Hepatocyte (in vitro differentiated cells): Measurements from ENCODE around the gene CPE. TPM values are rescaled to one million over a fixed set of nuclear protein-coding genes. Genes with fewer than 3 reads are reported as not detected.

Experiments used
- DNase-seq: peaks from one replicate; pipeline ENCODE4 v3.0.0-alpha.2; 2016; ENCODE audit warnings: low spot score
- H2AFZ ChIP-seq: fragments of 200-600 bp; sonication (generic); 2 replicates; pipeline ENCODE4 v1.6.0; 2016; ENCODE audit warnings: antibody characterized with exemption, mild to moderate bottlenecking
- H3K27ac ChIP-seq: fragments of 200-600 bp; sonication (generic); 2 replicates; pipeline ENCODE4 v1.5.1; 2016; ENCODE audit warnings: mild to moderate bottlenecking
- H3K27me3 ChIP-seq: fragments of 200-600 bp; sonication (generic); 2 replicates; pipeline ENCODE4 v1.6.1; 2016
- H3K36me3 ChIP-seq: fragments of 200-600 bp; sonication (generic); replicated peaks from 2 replicates; pipeline ENCODE4 v1.5.1; 2016; ENCODE audit warnings: low read depth; ENCODE audit not compliant: insufficient read depth
- H3K4me1 ChIP-seq: fragments of 200-600 bp; sonication (generic); 2 replicates; pipeline ENCODE4 v1.5.1; 2016; ENCODE audit warnings: mild to moderate bottlenecking, moderate library complexity; ENCODE audit not compliant: insufficient read depth
- H3K4me2 ChIP-seq: fragments of 200-600 bp; sonication (generic); 2 replicates; pipeline ENCODE4 v1.6.0; 2016
- H3K4me3 ChIP-seq: fragments of 200-600 bp; sonication (generic); 2 replicates; pipeline ENCODE4 v1.5.1; 2016; ENCODE audit warnings: mild to moderate bottlenecking
- H3K79me2 ChIP-seq: fragments of 200-600 bp; sonication (generic); 2 replicates; pipeline ENCODE4 v1.6.0; 2017; ENCODE audit warnings: mild to moderate bottlenecking
- H3K9me2 ChIP-seq: fragments of 200-600 bp; sonication (generic); replicated peaks from 2 replicates; pipeline ENCODE4 v1.6.0; 2017; ENCODE audit warnings: mild to moderate bottlenecking; ENCODE audit not compliant: insufficient read depth
- H3K9me3 ChIP-seq: fragments of 200-600 bp; sonication (generic); 2 replicates; pipeline ENCODE4 v1.5.1; 2016; ENCODE audit warnings: low read depth, mild to moderate bottlenecking
- H4K20me1 ChIP-seq: fragments of 200-600 bp; sonication (generic); 2 replicates; pipeline ENCODE4 v1.6.0; 2016; ENCODE audit warnings: mild to moderate bottlenecking; ENCODE audit not compliant: insufficient read depth, poor library complexity, severe bottlenecking
- EZH2 ChIP-seq: fragments of 200-600 bp; sonication (generic); IDR thresholded peaks from 2 replicates; pipeline ENCODE4 v1.6.1; 2016; ENCODE audit warnings: antibody characterized with exemption, mild to moderate bottlenecking, borderline replicate concordance
- EZH2phosphoT487 ChIP-seq: fragments of 200-600 bp; sonication (generic); IDR thresholded peaks from one replicate; pipeline ENCODE4 v1.6.1; 2018; ENCODE audit warnings: antibody characterized with exemption, mild to moderate bottlenecking, low read depth, moderate library complexity; ENCODE audit not compliant: unreplicated experiment, severe bottlenecking
- WGBS: methylation state at CpG from one replicate; pipeline ENCODE4 v1.1.6; 2016; ENCODE audit warnings: low lambda C conversion rate; ENCODE audit errors: missing lambda C conversion rate; 5-methylcytosine and 5-hydroxymethylcytosine counted together
- polyA plus RNA-seq: library from polyadenylated mRNA; unstranded; fragments of >200 nt; fragmentation: Nextera tagmentation; extraction: Ambion mirVana; gene quantifications from 2 replicates; pipeline ENCODE4 v1.2.1, GENCODE V29; 2016
- total RNA-seq: library from RNA; depleted of rRNA; stranded (reverse); fragments of >200 nt; gene quantifications from 2 replicates; pipeline ENCODE4 v1.2.3, GENCODE V29; 2014
- TF ChIP-seq, protein P1 (sequence below): fragments of 200-600 bp; sonication (generic); IDR thresholded peaks from 2 replicates; pipeline ENCODE4 v1.5.1; 2016; ENCODE audit warnings: antibody characterized with exemption, mild to moderate bottlenecking; ENCODE audit not compliant: poor library complexity

CPE gene
- total and polyA plus RNA-seq, 2 experiments from 2014 or later: 66.4 to 106 TPM

DNA sequence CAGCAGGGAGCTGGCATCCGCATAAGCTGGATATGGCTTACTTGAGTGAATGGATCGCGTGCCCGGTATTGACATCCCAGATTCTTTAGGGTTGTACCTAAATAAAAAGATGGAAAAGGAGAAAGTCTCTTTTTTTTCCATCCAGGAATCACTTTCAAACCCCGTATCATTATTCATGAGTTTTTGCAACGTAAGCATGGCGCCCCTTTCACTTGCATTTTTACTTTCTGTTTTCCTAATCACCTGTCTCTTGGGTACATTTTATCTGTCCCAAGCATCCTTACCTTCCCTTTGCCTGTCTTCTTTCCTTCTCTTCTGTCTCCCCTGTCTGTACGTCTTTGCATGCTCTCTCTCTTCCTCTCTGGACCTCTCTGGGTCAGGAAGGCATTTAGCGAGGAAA, 128.6 kb downstream of the CPE start:
- Histone ChIP-seq H3K79me2 (no peaks in the 10 kb centered on the region), H3K27me3 (no peaks in the 10 kb centered on the region), H3K4me3 (no peak overlapping the region), H3K4me1 (peaks cover 19% of the 10 kb centered on the region), H4K20me1 (no peaks in the 10 kb centered on the region), H3K9me3 (no peaks in the 10 kb centered on the region), H3K36me3 (no peaks in the 10 kb centered on the region), H2AFZ (no peak overlapping the region), H3K4me2 (peak overlapping the region; percentile 1), H3K9me2 (no peaks in the 10 kb centered on the region), H3K27ac (no peak overlapping the region)
- TF ChIP-seq, protein P1, sequence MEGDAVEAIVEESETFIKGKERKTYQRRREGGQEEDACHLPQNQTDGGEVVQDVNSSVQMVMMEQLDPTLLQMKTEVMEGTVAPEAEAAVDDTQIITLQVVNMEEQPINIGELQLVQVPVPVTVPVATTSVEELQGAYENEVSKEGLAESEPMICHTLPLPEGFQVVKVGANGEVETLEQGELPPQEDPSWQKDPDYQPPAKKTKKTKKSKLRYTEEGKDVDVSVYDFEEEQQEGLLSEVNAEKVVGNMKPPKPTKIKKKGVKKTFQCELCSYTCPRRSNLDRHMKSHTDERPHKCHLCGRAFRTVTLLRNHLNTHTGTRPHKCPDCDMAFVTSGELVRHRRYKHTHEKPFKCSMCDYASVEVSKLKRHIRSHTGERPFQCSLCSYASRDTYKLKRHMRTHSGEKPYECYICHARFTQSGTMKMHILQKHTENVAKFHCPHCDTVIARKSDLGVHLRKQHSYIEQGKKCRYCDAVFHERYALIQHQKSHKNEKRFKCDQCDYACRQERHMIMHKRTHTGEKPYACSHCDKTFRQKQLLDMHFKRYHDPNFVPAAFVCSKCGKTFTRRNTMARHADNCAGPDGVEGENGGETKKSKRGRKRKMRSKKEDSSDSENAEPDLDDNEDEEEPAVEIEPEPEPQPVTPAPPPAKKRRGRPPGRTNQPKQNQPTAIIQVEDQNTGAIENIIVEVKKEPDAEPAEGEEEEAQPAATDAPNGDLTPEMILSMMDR: no peak
- TF ChIP-seq EZH2: no peak
- no peak for TF ChIP-seq EZH2phosphoT487
- DNase-seq: no peak
- 91% methylated on average over 9 of the region's 9 CpGs for WGBS

DNA sequence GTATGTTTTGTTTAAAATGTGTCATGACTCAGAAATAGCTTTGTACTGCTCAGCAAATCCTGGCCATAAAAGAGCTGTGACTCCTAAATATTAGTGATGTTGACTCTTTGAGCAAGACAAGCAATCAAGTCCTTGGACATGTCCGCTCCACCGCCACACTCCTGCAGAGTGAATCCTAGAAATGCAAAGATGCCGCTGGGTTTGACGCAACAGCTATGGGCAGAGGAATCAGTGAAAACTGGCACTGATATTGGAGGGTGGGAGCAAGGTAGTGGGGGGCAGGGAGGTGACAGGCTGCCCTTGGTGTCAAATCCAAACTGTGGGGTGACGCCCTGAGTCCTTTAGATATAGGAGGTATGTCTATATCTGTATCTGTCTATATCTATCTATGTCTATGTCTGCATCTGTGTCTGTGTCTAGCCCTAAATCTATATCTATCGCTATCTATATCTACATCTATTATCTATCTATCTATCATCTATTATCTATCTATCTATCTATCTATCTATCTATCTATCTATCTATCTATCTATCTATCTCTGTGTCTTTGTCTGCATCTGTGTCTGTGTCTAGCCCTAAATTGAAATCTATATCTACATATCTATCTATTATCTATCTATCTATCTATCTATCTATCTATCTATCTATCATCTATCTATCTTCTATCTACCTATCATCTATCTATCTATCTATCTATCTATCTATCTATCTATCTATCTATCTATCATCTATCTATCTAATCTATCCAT, 129.7 kb downstream of the CPE start:
- TF ChIP-seq, protein P1: no peak
- TF ChIP-seq EZH2 (no peak), EZH2phosphoT487 (no peak)
- H3K79me2 ChIP-seq: no peaks in the 10 kb centered on the region
- no peak overlapping the region for H3K4me3 ChIP-seq
- no peak overlapping the region for H3K4me2 ChIP-seq
- no peaks in the 10 kb centered on the region for H4K20me1 ChIP-seq
- peaks cover 23% of the 10 kb centered on the region for H3K4me1 ChIP-seq
- no peak overlapping the region for H3K27ac ChIP-seq
- DNase-seq: no peak
- no peak overlapping the region for H2AFZ ChIP-seq
- WGBS: 86% methylated on average over 6 of the region's 6 CpGs
- no peaks in the 10 kb centered on the region for H3K9me2 ChIP-seq
- H3K27me3 ChIP-seq: no peaks in the 10 kb centered on the region
- no peaks in the 10 kb centered on the region for H3K36me3 ChIP-seq
- H3K9me3 ChIP-seq: no peaks in the 10 kb centered on the region

DNA sequence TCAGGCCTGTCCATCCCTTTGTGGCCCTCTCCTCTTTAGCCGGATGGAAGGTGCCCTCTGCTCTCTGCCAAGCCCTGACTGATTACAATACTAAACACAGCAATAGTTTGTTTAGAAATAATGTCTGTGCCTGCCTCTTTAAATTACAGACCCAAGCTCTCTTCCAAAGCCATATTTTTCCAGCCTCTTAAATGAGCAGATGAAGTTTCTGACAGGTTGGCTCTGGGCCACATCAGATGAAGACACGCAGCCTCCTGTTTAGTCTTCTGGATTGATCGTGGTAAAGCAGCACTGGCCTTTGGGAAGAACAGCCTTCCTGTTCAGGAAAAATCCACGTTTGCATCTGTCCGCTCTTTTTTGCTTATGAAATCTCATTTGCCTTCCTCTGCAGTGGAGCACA, 133.6 kb downstream of the CPE start:
- no peaks in the 10 kb centered on the region for H3K9me3 ChIP-seq
- no peak overlapping the region for H3K4me2 ChIP-seq
- no peaks in the 10 kb centered on the region for H3K36me3 ChIP-seq
- H3K27me3 ChIP-seq: no peaks in the 10 kb centered on the region
- 65% methylated on average over 5 of the region's 5 CpGs for WGBS
- no peak for DNase-seq
- no peaks in the 10 kb centered on the region for H4K20me1 ChIP-seq
- no peak overlapping the region for H2AFZ ChIP-seq
- no peaks in the 10 kb centered on the region for H3K9me2 ChIP-seq
- no peak overlapping the region for H3K27ac ChIP-seq
- H3K4me1 ChIP-seq: peaks cover 8% of the 10 kb centered on the region
- H3K79me2 ChIP-seq: no peaks in the 10 kb centered on the region
- no peak overlapping the region for H3K4me3 ChIP-seq
- TF ChIP-seq EZH2: no peak
- TF ChIP-seq EZH2phosphoT487: no peak
- TF ChIP-seq, protein P1: no peak
